HG02970 (cell line): Measurements from ENCODE around the gene MTREX.
"Not testable (repeated sequence)": the region's sequence is repeated elsewhere in the genome, so short reads cannot be mapped to it uniquely, and the experiment has no call there.

ENCODE experiments used
- ATAC-seq: cut with Tn5 transposase; IDR thresholded peaks from one replicate; pipeline ENCODE4 v1.9.1; 2021; ENCODE audit warnings: mild to moderate bottlenecking, moderate library complexity, moderate number of reproducible peaks; ENCODE audit not compliant: unreplicated experiment, low FRiP score

MTREX gene

DNA sequence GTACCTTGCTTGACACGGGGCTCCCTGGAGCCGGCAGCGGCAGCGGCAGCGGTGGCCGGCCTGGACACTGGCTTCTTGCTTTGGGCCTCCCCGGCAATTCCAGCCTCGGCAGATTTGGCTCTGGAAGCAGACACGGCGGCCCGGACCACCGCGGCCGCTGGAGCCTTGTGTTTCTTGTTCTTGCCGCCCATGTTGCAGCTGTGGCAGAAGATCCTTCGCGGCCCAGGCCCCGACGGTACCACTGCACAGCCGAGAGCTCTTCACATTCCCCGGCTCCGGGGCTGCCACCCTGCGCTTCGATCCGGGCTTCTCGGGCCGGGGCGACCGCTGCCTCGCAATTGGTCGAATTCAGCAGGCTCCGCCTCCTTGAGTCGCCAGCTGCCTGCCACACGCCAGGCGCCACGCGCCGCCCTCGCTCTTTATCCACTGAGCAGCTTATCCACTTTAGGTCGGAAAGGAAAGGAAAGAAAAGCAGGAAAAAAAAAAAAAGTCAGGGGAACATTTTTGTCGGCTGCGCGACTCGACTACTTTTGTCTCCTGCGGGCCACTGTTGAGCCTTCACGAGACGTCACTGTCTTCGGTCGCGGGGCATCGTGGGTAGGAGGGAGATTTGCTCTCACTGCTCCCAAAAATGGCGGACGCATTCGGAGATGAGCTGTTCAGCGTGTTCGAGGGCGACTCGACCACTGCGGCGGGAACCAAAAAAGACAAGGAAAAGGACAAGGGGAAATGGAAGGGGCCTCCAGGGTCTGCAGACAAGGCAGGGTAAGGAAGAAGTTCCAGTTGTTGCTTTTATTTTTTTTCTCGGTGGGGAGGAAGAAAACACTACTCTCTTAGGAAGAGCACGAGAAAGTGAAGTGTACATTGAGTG is at the start of gene MTREX, which contains the start of gene DHX29:
TSS of gene MTREX (plus strand) at position 607 of the 871 bp plus-strand sequence. CDS start at position 632, 25 bp downstream.
TSS of gene DHX29 (minus strand) at position 312 of the 871 bp plus-strand sequence. CDS start at position 191, 121 bp downstream.
- peak; percentile 79 for ATAC-seq

DNA sequence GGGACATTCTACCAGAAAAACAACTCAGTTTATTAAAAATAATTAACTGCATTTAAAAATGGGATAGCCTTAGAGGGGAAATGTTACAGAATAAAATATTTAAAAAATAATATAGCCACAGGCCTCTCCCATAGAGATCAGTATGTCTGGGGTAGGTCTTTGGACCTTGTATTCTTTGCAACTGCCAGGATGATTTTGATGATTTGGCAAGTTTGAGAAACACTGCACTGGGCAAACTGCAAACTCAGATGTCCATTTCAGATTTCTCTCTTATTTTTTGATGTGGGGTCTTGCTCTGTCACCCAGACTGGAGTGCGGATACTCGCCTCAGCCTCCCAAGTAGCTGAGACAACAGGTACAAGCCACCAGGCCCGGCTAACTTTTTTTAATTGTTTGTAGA is 49.5 kb upstream of the MTREX start:
- no peak for ATAC-seq

DNA sequence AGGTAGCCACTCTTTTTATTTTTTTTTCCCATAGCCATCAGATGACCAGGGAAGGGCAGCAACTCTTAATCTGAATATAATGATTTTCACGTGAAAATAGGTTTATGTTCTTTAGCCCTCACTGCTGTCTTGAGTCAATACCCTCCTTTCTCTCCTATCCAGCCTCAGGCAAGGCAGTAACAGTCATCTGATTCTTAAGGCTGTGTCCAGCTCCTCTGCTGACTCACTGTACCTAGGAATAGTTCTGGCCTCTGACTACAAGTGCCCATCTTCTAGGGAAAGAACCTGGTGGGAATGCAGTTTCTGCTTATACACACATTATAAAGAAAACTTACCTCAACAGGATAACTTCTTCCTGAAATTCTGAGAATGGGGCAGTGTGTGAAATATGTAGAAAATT is 31.0 kb upstream of the MTREX start:
- no peak for ATAC-seq

DNA sequence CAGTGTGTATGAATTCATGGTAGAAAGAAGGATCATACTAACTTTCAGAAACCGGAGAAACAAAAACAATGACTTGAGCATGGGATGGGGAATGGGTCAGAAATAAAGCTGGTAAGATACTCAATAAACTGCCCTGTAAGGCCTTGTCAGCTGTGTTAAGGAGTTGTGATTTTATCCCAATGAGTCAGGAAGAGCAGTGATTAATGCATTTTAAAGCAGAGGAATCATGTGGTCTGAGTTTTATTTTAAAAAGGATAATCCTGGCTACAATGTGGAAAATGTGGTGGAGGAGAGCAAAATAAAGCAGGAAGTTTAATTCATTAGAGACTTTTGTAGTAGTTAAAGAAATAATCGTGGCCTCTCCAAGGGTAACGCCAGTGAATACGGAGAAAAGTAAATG is 29.0 kb upstream of the MTREX start:
- ATAC-seq, result no peak

DNA sequence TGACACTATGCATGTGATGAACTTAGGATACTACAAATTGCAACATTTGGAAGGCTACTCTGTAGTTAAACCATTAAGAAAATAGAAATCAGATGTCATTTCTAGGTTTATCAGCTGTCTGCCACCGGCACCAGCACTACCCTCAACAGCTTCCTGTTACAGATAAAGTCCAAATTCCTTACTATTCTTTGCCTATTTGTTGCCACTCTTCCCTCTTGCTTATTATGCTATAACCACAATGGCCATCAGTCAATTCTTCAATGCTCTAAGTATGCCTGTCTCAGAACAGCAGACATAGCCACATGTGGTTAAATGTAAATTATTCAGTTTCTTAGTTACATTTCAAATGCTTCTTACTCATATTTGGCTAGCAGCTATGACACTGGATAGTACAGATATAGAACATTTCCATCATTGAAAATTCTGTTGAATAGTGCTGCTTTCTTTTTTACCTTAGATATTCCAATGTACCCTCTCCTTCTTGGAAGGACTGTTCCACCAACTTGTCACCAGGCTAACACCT is 21.3 kb upstream of the MTREX start:
- ATAC-seq, result no peak

DNA sequence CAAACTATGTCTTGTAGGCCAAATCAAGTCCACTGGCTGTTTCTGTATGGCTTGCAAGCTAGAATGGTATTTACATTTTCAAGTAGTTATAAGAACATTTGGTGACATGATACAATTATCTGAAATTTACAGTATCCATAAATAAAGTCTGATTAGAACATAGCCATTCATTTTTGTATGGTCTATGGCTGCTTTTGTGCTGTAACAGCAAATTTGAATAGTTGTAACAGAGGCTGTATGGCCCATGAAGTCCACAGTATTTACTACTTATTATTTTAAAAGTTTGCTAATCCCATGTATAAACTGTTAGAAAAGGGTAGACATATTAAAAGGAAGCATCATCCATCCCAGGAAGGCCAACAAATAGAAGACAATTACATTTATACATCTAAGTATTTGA is 18.0 kb upstream of the MTREX start:
- no peak for ATAC-seq

DNA sequence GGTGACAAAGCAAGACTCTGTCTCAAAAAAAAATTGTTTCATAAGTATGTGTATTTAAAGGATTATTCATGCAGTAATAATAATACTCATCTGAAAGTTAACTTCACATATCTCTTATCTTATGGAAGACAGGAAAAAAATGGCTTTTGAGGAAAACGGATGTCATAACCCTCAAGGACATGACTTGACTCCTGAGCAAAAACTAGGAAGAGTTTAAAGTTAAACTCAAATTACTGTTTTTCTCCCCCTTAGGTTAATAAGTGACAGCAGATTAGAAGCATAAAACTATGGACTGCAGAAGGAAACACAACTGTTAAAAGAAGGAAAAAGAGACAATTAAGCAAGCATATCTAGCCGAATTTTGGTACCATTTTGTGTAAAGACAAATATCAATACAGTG is 16.8 kb upstream of the MTREX start:
- ATAC-seq, result no peak

DNA sequence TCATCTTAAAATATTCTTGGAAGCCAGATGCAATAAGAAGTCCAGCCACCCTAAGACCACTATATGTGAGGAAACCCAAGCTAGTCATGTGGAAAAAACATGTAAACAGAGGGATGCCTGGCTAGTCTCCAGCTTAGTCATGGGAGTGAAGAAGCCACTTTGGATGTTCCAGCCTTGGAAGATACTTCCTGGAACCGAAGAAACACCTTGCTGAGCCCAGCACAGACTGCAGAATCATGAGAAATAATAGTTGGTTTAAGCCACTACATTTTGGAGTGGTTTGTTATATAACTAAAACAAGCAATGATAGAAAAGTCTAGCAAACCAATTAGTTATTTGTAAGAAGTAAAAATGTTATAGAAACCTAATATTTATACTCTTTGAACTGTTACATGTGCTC is 12.9 kb upstream of the MTREX start:
- ATAC-seq, result no peak

DNA sequence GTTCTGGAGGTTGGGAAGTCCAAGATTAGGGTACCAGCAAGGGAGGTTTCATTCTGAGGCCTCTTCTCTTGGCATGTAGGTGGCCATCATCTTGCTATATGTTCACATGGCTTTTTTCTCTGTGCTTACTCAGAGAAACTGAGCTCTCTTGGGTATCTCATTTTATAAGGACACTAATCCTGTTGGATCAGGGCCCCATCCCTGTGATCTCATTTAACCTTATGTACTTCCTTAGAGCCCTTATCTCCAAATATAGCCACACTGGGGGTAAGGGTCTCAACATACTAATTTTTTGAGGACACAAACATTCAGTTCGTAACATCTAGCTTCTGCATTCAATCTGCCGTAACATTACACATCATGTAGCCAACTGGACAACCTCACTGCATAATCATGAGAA is 6.9 kb upstream of the MTREX start:
- ATAC-seq, result no peak

DNA sequence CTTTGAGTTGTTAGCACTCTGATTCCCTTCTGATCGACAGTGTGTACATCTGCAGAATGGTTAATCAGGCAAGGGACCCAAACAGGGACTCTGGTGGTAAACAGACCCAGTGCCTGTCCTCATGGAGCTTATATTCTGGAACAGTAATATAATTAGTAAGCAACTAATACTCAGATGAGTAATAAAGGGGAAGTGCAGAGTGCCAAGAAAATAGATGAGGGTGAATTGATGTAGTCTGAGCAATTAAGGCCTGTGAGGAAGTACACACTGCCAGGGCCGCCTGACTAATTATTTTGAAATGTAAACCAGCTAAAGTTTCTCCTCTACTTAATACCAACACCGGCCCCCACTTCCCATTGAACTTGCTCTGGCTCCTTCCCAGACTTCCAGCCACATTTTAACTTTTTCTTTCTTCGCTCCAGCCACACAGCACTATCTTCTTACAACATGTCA is 4.5 kb upstream of the MTREX start:
- ATAC-seq, result no peak

DNA sequence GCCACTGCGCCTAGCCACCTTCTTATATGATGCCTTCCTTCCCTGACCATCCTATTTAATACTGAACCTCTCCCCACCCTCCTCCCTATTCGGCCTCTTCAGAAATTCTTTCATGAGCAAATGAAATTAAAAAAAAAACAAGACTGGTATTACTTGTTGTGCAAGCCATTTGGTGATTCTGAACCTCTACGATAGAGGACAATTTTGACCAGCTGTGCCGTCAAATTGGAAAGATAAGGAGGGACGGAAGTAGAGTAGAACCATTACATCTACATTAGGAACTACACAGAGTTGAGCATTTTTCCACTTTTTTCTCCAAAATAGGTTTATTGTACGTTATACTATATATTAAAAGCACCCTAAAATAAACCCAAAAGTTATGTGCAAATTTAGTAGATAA is 3.2 kb upstream of the MTREX start:
- no peak for ATAC-seq

DNA sequence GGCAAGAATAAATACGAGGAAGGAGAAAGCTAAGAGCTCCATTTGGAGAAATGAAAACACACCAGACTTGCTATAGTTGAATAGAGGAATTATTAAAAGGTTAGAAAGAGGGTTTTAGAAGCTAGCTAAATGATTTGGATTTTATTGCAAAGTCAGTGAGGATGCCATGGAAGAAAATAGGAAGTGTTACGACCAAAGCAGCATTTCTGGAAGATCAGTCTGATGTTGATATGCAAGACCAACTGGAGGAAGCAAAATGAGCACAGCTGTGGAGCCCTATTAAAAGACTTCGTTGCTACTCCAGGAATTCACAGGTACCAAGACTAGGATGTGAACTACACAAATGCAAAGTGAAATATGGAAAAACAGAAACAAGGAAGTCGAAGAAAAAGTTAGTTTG is 2.4 kb upstream of the MTREX start:
- ATAC-seq, result no peak

DNA sequence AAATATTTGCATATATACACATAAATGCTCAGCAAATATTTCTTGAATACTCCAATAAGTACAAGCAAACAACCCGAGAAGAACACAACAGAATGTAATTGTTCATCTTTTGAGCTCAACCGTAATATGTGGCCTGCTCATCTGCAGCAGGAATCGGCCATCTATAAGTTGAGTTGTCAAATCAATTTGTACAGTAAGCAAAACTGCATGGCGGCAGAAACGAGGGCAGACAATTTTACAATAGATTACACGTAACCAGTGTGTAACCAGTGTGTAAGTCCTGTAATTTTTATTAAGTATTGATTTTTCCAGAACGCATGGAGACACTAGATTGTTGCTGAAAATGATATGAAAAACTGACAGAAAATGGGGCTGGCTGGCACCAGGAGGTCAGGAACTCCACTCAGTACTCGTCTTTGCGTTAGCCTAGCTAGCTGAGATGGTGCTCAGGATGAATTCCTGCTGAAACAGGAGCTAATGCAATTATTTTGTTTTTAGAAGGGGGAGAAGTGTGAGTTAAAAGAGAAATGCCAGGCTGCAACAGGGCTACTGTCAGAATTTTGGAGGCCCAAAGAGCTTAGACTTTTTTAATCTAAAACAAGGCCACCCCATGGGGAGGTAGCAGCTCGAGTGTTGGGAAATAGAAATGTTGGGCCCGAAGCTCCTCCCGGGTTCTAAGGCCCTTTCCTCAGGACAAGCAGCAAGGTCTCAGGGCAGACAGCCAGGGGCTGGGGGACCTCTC is 977 bp upstream of the MTREX start:
- ATAC-seq, result peak; percentile 2

DNA sequence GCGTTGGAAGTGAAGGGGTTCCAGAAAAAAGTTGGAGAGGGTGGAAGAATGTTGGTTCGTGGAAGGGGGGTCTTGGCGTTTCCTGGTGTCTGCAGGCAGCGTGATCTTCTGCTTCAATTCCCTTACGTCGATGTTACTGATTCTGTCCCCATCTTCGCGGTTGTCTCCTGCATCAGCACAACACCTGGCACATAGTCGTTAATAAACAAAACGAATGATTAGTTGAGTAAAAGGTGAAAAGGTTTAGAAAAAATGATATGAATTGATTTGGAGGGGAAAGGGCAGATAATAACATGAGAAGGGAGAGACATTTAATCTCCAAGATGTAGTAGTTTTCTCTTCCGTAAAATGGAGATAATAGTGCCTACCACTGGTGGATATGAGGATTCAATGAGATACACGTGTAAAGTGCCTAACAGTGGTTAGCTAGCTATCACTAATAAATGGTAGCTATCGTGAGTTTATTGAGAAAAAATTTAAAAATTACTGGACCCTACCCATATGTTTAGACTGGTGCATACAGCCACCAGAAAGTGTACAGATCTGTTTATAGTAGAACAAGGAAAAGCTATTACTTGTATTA is 556 bp downstream of the MTREX start:
- ATAC-seq, result no peak

DNA sequence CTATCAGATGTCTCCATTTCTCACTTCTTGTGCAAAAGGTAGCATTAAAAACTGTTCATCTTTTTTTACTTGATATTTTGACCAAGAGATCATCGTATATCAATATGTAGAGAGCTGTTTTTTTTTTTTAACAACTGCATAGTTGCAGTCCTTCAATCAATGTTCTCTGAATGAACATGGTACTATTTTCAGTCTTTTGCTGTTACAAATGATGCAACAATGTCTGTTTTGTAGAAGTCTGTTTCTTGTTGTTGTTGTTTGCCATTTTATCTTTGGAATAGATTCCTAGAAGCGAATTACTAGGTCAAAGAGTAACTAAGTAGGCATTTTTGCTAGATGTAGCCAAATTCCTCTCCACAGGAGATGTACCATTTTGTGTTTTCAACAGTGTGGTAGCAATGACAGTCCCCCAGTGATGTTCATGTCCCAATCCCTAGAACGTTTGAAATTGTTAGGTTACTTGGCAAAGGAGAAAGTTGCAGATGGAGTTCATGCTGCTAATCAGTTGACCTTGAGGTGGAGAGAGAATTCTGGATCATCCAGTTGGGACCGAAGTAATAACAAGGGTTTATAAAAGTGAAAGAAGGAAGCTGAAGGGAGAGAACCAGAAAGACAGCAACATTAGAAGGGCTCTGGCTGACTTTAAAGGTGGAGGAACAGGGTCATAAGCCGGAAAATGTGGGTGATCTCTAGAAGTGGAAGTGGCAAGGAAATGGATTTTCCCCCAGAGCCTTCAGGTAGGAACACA is 6.3 kb downstream of the MTREX start:
- ATAC-seq, result no peak

DNA sequence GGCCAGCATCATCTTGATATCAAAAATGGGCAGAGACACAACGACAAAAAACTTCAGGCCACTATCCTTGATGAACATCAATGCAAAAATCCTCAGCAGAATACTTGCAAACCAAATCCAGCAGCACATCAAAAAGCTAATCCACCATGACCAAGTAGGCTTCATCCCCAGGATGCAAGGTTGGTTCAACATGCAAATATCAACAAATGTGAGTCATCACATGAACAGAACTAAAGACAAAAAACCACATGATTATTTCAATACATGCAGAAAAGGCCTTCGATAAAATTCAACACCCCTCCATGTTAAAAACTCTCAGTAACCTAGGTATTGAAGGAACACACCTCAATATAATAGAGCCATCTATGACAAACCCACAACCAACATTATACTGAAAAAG is 8.5 kb downstream of the MTREX start:
- no peak for ATAC-seq

DNA sequence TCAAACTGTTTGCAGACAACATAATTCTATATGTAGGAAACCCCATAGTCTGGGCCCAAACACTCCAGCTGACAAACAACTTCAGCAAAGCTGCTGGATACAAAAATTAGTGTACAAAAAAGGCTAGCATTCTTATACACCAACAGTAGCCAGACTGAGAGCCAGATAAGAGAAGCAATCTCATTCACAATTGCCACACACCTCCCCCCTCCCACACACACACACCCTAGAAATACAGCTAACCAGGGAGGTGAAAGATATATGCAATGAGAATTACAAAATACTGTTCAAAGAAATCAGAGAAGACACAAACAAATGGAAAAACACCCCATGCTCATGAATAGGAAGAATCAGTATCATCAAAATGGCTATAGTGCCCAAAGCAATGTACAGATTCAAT is 9.0 kb downstream of the MTREX start:
- ATAC-seq, result no peak

DNA sequence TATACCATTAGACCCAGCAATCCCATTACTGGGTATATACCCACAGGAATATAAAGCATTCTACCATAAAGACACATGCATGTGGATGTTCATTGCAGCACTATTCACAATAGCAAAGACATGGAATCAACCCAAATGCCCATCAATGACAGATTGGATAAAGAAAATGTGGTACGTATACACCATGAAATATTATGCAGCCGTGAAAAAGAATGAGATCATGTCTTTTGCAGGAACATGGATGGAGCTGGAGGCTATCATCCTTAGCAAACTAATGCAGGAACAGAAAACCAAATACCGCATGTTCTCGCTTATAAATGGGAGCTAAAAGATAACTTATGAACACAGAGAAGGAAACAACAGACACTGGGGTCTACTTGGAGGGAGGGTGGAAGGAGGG is 10.4 kb downstream of the MTREX start:
- not testable (repeated sequence) for ATAC-seq

DNA sequence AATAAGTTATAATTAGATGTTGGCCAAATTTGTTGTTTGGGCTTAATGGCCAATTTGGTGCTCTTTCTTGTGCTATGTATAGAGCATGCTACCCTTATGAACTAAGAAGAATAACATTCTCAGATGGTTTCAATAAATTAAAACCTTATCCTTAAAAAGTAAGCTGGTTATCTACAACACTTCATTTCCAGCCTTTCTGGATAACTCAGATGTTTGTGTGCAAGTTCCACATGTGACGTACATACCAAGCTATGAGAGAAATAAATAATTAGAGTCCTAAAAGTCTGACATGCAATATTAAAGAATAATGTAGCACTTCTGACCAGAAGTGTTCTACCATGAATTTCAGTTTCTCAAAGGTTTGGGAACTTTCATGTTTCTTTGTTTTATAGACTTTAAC is 11.7 kb downstream of the MTREX start:
- ATAC-seq, result no peak

DNA sequence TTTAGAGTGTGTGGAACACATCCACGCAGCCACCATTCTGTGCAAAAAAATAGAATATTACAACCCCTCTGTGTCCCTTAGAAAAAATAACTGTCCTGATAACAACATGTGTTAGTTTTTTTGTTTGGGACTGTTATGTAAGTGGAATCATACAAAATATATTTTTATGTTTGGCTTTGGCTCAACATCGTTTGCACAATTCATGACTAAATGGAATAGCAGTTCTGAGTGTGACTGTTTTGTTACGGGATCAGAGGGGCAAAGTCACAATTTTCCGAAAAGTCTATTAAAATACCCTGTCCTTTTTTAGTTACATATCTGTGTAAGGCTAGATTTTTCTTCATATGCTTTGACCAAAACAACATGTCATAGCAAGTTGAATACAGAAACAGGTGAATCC is 12.8 kb downstream of the MTREX start:
- no peak for ATAC-seq
